ENCODE measurements around the gene NKAP. TPM values are rescaled to one million over a fixed set of nuclear protein-coding genes. Genes with fewer than 3 reads are reported as not detected.
"Not testable (repeated sequence)": the region's sequence is repeated elsewhere in the genome, so short reads cannot be mapped to it uniquely, and the experiment has no call there.

The NKAP gene
- total RNA-seq, 4 donors from 2014 or later: 5.9 to 12.6 (median 6.3) TPM

GRCh38 chrX:119941336-119941735 lies 2.2 kb downstream of the NKAP start:
- no peak overlapping the region for H3K4me3 ChIP-seq
- no peak for TF ChIP-seq POLR2A (IDR thresholded peaks at IDR 0.05)
- TF ChIP-seq EP300 (IDR thresholded peaks at IDR 0.05): no peak
- TF ChIP-seq, protein P1, sequence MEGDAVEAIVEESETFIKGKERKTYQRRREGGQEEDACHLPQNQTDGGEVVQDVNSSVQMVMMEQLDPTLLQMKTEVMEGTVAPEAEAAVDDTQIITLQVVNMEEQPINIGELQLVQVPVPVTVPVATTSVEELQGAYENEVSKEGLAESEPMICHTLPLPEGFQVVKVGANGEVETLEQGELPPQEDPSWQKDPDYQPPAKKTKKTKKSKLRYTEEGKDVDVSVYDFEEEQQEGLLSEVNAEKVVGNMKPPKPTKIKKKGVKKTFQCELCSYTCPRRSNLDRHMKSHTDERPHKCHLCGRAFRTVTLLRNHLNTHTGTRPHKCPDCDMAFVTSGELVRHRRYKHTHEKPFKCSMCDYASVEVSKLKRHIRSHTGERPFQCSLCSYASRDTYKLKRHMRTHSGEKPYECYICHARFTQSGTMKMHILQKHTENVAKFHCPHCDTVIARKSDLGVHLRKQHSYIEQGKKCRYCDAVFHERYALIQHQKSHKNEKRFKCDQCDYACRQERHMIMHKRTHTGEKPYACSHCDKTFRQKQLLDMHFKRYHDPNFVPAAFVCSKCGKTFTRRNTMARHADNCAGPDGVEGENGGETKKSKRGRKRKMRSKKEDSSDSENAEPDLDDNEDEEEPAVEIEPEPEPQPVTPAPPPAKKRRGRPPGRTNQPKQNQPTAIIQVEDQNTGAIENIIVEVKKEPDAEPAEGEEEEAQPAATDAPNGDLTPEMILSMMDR (IDR thresholded peaks at IDR 0.05): no peak
- no peak for TF ChIP-seq POLR2AphosphoS5 (IDR thresholded peaks at IDR 0.05)
- H3K27me3 ChIP-seq: no peaks in the 10 kb centered on the region
- H3K4me1 ChIP-seq: peaks cover 0 to 29% (median 6%) of the 10 kb centered on the region in 3 donors
- no peak overlapping the region for H3K27ac ChIP-seq
- no peak for ATAC-seq
- H3K9me3 ChIP-seq: no peaks in the 10 kb centered on the region
- peaks cover 0 to 18% of the 10 kb centered on the region in 2 donors for H3K36me3 ChIP-seq

GRCh38 chrX:119935215-119935874 lies 8.2 kb downstream of the NKAP start:
- ATAC-seq: no peak
- Histone ChIP-seq H3K4me1 (no peaks in the 10 kb centered on the region), H3K4me3 (no peak overlapping the region), H3K27ac (no peak overlapping the region), H3K36me3 (peaks cover 0 to 74% of the 10 kb centered on the region in 2 donors), H3K9me3 (no peaks in the 10 kb centered on the region), H3K27me3 (no peaks in the 10 kb centered on the region)
- WGBS, 2 donors (ENCODE audit: low coverage in 1 of 2): 93 to 100% methylated on average over 1 to 3 of the region's 3 CpGs
- no peak for TF ChIP-seq POLR2A (IDR thresholded peaks at IDR 0.05)
- TF ChIP-seq, protein P1 (IDR thresholded peaks at IDR 0.05): no peak
- no peak for TF ChIP-seq EP300 (IDR thresholded peaks at IDR 0.05)
- no peak for TF ChIP-seq POLR2AphosphoS5 (IDR thresholded peaks at IDR 0.05)

GRCh38 chrX:119922391-119922790 lies 21.2 kb downstream of the NKAP start:
- ATAC-seq, H3K27ac ChIP-seq, H3K27me3 ChIP-seq, H3K9me3 ChIP-seq, H3K4me3 ChIP-seq, H3K4me1 ChIP-seq: not testable (repeated sequence)
- 88 to 100% methylated on average over 3 to 7 of the region's 7 CpGs for WGBS, 2 donors (ENCODE audit: low coverage in 1 of 2)
- peaks cover 0 to 28% of the 10 kb centered on the region in 2 donors for H3K36me3 ChIP-seq

DNA sequence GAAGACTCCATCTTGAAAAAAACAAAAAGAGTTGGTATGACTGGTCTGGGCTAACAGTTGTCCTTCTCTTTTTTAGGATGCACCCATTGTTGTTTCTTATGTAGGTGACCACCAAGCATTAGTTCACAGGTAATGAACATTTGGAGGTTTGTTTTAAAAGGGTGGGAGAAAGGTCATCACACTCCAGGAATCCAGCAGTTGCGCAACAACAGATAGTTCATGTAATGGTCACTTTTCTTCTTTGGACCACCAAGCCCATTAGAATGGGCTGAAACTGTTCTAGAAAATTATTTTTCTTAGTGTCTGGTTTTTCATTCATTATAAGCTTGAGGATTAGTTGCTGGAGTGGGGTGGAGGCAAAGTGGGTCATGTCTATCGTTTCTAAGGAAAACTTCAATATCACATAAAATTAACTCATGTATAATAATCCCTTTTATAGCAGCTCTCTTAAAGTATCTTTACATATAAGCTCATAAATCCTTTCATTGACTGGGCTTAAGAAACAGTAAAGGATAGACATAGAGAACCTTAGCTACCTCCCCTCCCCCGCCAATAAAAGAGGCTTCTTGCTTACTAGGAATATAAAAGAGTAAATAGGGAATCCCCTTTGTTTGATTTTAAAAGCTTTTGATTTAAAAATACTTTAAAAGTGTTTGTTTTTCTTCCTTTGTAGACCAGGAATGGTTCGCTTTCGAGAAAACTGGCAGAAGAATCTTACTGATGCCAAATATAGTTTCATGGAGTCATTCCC lies 23.5 kb downstream of the NKAP start:
- ATAC-seq: no peak
- Histone ChIP-seq H3K9me3 (no peaks in the 10 kb centered on the region), H3K36me3 (peaks cover 0 to 11% of the 10 kb centered on the region in 2 donors), H3K4me1 (no peaks in the 10 kb centered on the region), H3K27me3 (no peaks in the 10 kb centered on the region), H3K27ac (no peak overlapping the region), H3K4me3 (no peak overlapping the region)
- 85 to 86% methylated on average over 5 of the region's 5 CpGs for WGBS, 2 donors (ENCODE audit: low coverage in 1 of 2)
- TF ChIP-seq, protein P1 (IDR thresholded peaks at IDR 0.05): no peak
- TF ChIP-seq POLR2AphosphoS5 (IDR thresholded peaks at IDR 0.05): no peak

DNA sequence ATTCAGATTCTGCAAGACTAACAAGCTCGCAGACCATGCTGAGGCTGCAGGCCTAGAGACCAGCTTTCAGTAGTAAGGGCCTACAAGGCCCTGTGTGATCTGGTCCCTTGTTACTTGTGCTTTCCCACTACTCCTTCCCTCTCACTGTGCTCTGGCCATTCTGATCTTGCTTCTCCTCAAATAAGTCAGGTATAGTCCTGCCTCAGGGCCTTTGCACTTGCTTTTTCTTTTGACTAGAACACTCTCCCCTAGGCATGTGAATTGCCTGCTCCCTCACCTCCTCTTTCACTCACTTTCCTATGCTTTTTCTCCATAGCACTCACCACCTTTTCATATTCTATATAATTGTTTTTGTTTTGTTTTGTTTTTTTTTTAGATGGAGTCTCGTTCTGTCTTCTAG lies 25.7 kb downstream of the NKAP start:
- Histone ChIP-seq H3K4me1 (no peaks in the 10 kb centered on the region), H3K4me3 (no peak overlapping the region), H3K9me3 (no peaks in the 10 kb centered on the region), H3K27ac (no peak overlapping the region), H3K27me3 (no peaks in the 10 kb centered on the region), H3K36me3 (no peaks in the 10 kb centered on the region)
- ATAC-seq: no peak
- TF ChIP-seq, protein P1 (IDR thresholded peaks at IDR 0.05): no peak
- TF ChIP-seq EP300 (IDR thresholded peaks at IDR 0.05) (no peak), POLR2AphosphoS5 (IDR thresholded peaks at IDR 0.05) (no peak), POLR2A (IDR thresholded peaks at IDR 0.05) (no peak)
- WGBS, 2 donors (ENCODE audit: low coverage in 1 of 2): 83 to 100% methylated on average over 1 of the region's 2 CpGs

All from gastroesophageal sphincter (tissue), 4 donors.